Measurements from ENCODE around the gene VPS41. TPM values are rescaled to one million over a fixed set of nuclear protein-coding genes. Genes with fewer than 3 reads are reported as not detected.

VPS41 gene
- total RNA-seq, 1 donor from 2014 or later: 108 TPM

DNA sequence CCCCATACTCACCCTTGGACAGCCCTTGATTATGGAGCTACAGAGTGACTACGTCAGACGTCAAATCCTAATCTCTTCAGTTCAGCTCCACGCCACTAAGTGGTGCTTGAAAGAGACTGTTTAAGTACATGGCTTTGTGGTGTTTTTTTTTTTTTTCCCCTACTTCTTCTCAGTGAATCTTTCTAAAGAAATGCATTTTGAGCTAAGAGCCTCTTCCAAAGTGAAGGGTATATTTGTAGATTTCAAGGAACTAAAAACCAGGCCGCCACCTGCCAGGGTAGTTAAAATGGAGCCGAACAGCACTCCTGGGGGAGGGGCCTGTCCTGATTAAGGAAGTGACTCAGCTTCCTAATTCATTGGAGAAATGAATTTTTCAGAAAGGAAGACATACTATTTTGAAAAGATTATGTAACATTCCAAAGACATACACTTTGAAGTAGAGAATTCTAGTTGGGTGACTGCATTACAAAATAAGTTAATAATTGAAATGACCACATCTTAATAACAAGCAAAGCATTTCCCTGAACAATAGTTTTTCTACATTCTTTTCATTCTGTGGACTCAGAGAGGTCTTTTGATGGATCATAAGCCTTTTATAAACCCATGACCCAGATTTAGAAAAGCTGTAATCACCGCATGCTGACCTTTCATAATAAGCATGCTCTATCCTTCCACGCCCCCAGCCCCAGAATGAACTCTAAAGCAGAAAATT is 20.6 kb upstream of the VPS41 start:
- no peak for DNase-seq
- Mint-ChIP-seq H3K4me3 (ENCODE audit: unreplicated experiment) (no peak overlapping the region), H3K9me3 (ENCODE audit: unreplicated experiment) (no peaks in the 10 kb centered on the region), H3K36me3 (ENCODE audit: unreplicated experiment) (no peaks in the 10 kb centered on the region), H3K27me3 (ENCODE audit: unreplicated experiment) (no peaks in the 10 kb centered on the region), H3K27ac (ENCODE audit: unreplicated experiment) (no peak overlapping the region), H3K4me1 (ENCODE audit: low read depth, unreplicated experiment) (peaks cover 5% of the 10 kb centered on the region)
- TF ChIP-seq, protein P1, sequence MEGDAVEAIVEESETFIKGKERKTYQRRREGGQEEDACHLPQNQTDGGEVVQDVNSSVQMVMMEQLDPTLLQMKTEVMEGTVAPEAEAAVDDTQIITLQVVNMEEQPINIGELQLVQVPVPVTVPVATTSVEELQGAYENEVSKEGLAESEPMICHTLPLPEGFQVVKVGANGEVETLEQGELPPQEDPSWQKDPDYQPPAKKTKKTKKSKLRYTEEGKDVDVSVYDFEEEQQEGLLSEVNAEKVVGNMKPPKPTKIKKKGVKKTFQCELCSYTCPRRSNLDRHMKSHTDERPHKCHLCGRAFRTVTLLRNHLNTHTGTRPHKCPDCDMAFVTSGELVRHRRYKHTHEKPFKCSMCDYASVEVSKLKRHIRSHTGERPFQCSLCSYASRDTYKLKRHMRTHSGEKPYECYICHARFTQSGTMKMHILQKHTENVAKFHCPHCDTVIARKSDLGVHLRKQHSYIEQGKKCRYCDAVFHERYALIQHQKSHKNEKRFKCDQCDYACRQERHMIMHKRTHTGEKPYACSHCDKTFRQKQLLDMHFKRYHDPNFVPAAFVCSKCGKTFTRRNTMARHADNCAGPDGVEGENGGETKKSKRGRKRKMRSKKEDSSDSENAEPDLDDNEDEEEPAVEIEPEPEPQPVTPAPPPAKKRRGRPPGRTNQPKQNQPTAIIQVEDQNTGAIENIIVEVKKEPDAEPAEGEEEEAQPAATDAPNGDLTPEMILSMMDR (IDR thresholded peaks at IDR 0.05; ENCODE audit: partially characterized antibody, unreplicated experiment): no peak

DNA sequence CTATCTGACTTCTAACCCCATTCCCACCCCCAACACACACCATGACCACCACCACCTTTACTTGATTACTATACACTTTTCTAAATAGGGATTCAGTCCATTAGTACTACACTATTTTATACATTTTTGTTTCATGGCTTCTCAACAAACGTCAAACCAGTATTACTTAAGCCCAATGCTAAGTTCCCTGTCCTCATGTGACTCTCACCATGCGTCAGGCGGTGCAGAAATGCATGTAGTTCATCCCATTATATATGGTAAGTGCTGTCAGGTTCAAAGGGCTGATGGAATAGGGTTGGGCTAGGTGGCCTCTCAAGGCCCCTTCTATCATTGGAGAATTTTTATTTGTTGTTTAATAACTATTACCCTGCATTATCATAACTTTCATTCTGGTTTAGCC is 19.5 kb upstream of the VPS41 start:
- Mint-ChIP-seq H3K27me3 (ENCODE audit: unreplicated experiment) (no peaks in the 10 kb centered on the region), H3K36me3 (ENCODE audit: unreplicated experiment) (no peaks in the 10 kb centered on the region), H3K4me1 (ENCODE audit: low read depth, unreplicated experiment) (peaks cover 5% of the 10 kb centered on the region), H3K27ac (ENCODE audit: unreplicated experiment) (no peak overlapping the region), H3K4me3 (ENCODE audit: unreplicated experiment) (no peak overlapping the region), H3K9me3 (ENCODE audit: unreplicated experiment) (no peaks in the 10 kb centered on the region)
- TF ChIP-seq, protein P1 (IDR thresholded peaks at IDR 0.05; ENCODE audit: partially characterized antibody, unreplicated experiment): no peak
- no peak for DNase-seq

DNA sequence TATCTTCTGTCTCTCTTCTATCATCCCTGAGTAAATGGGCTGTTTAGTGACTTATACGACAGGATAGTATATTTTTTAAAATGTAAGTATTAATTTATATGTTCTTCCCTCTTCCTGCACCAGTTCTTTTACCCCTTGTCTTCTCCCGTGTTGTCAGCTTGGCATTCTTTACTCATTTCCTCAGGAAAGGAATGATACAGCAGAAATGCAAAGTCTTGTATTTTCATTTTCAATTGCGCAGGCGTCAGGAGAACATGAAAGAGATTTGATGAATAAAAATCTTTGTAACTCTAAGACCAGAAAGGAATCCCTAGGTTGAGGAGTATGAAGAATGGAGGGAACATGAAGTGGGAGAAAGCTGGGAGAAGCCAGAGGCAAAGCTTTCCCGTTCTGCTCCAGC is 18.8 kb upstream of the VPS41 start:
- no peak overlapping the region for H3K4me3 Mint-ChIP-seq (ENCODE audit: unreplicated experiment)
- DNase-seq: no peak
- no peaks in the 10 kb centered on the region for H3K9me3 Mint-ChIP-seq (ENCODE audit: unreplicated experiment)
- TF ChIP-seq, protein P1 (IDR thresholded peaks at IDR 0.05; ENCODE audit: partially characterized antibody, unreplicated experiment): no peak
- no peak overlapping the region for H3K27ac Mint-ChIP-seq (ENCODE audit: unreplicated experiment)
- H3K36me3 Mint-ChIP-seq (ENCODE audit: unreplicated experiment): no peaks in the 10 kb centered on the region
- H3K4me1 Mint-ChIP-seq (ENCODE audit: low read depth, unreplicated experiment): peaks cover 4% of the 10 kb centered on the region
- no peaks in the 10 kb centered on the region for H3K27me3 Mint-ChIP-seq (ENCODE audit: unreplicated experiment)

DNA sequence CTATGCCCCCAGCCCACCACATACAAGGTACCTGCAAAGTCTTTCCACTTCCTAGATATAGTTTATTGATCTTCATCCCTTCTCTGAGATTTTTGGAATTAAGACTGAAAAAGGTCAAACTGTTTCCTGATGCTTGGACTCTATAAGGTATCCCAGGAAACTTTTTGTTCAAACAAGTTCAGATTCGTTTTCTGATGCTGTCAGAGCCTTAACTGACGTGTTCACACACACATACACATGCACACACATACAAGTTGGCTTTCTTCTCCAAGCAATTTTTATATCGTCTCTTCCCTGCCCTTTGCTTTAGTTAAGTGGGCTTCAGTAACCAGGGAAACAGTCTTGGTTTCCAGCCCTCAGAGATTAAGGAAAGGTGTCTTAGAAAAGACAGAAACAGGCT is 11.7 kb upstream of the VPS41 start:
- H3K36me3 Mint-ChIP-seq (ENCODE audit: unreplicated experiment): no peaks in the 10 kb centered on the region
- no peaks in the 10 kb centered on the region for H3K4me1 Mint-ChIP-seq (ENCODE audit: low read depth, unreplicated experiment)

DNA sequence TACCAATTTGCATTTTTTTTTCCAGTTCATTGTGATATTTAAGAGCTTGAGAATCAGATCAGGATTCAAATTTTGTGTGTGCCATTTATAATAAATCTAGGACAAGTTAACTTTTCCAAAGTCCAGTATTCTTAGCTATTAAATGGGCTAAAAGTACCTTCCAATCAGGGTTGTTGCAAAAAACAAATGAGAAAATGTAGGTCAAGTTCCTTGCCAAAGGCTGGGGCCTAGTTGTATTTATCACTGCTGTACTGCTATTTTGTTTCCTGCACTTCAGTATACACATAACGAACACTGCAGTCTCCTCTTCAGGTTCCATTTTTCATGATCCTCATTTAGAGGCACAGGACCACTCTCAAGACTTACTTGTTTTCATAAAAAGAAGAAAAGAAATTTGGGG is 7.4 kb upstream of the VPS41 start:
- DNase-seq: no peak
- Mint-ChIP-seq H3K9me3 (ENCODE audit: unreplicated experiment) (no peaks in the 10 kb centered on the region), H3K4me3 (ENCODE audit: unreplicated experiment) (no peak overlapping the region), H3K27ac (ENCODE audit: unreplicated experiment) (no peak overlapping the region), H3K36me3 (ENCODE audit: unreplicated experiment) (no peaks in the 10 kb centered on the region), H3K4me1 (ENCODE audit: low read depth, unreplicated experiment) (no peaks in the 10 kb centered on the region), H3K27me3 (ENCODE audit: unreplicated experiment) (peaks cover 3% of the 10 kb centered on the region)
- TF ChIP-seq, protein P1 (IDR thresholded peaks at IDR 0.05; ENCODE audit: partially characterized antibody, unreplicated experiment): no peak

More for the DNA sequence above, 11.7 kb upstream of the VPS41 start:
- H3K4me3 Mint-ChIP-seq (ENCODE audit: unreplicated experiment): no peak overlapping the region
- H3K9me3 Mint-ChIP-seq (ENCODE audit: unreplicated experiment): no peaks in the 10 kb centered on the region
- no peak overlapping the region for H3K27ac Mint-ChIP-seq (ENCODE audit: unreplicated experiment)
- H3K27me3 Mint-ChIP-seq (ENCODE audit: unreplicated experiment): no peaks in the 10 kb centered on the region
- no peak for DNase-seq
- TF ChIP-seq, protein P1 (IDR thresholded peaks at IDR 0.05; ENCODE audit: partially characterized antibody, unreplicated experiment): no peak
